Gastroesophageal sphincter (tissue), 4 donors: ENCODE results near the gene WBP2. TPM values are rescaled to one million over a fixed set of nuclear protein-coding genes. Genes with fewer than 3 reads are reported as not detected.
A peak's percentile ranks its signal among the peaks of the same experiment; 100 is the strongest.

Experiments used
- ATAC-seq: fragments of 150-250 bp; one replicate; pipeline ENCODE4 v1.9.1; 2016; ENCODE audit warnings: mild to moderate bottlenecking, moderate library complexity
- H3K27ac ChIP-seq, 4 donors: fragments of 200-600 bp; sonication (generic) in 3 of 4; 1 replicate in 3 of 4; 2 replicates in 1 of 4; pipeline ENCODE4 v1.5.1; 2016 to 2019
- H3K27me3 ChIP-seq: fragments of 200-600 bp; sonication (generic); one replicate; pipeline ENCODE4 v1.5.1; 2019
- H3K36me3 ChIP-seq, 2 donors: fragments of 200-600 bp; sonication (generic); one replicate each; pipeline ENCODE4 v1.5.1; 2019; ENCODE audit warnings: control low read depth in 1 of 2
- H3K4me1 ChIP-seq, 3 donors: fragments of 200-600 bp; sonication (generic); 1 replicate in 2 of 3; 2 replicates in 1 of 3; pipeline ENCODE4 v1.5.1; 2016 to 2019; ENCODE audit warnings: control low read depth in 2 of 3
- H3K4me3 ChIP-seq, 2 donors: fragments of 200-600 bp; sonication (generic); one replicate each; pipeline ENCODE4 v1.5.1; 2019; ENCODE audit warnings: mild to moderate bottlenecking in 1 of 2, moderate library complexity in 1 of 2
- H3K9me3 ChIP-seq, 3 donors: fragments of 200-600 bp; sonication (generic); one replicate each; pipeline ENCODE4 v1.5.1; 2017 to 2019; ENCODE audit warnings: control low read depth in 2 of 3
- EP300 ChIP-seq: sonication (generic); formaldehyde crosslinking; IDR thresholded peaks from one replicate; pipeline ENCODE4 v1.6.1; 2017; ENCODE audit warnings: antibody characterized with exemption, mild to moderate bottlenecking
- POLR2A ChIP-seq, 2 donors: fragments of 450-650 bp; IDR thresholded peaks; one replicate each; pipeline ENCODE4 v1.6.1; 2017; ENCODE audit warnings: antibody characterized with exemption in 2 of 2, mild to moderate bottlenecking in 2 of 2, moderate library complexity in 1 of 2
- POLR2AphosphoS5 ChIP-seq: sonication (generic); formaldehyde crosslinking; IDR thresholded peaks from one replicate; pipeline ENCODE4 v1.6.1; 2017; ENCODE audit warnings: antibody characterized with exemption
- WGBS, 2 donors: methylation state at CpG; one replicate each; pipeline ENCODE4 v1.1.5; 2018; ENCODE audit warnings: low coverage in 1 of 2; 5-methylcytosine and 5-hydroxymethylcytosine counted together
- total RNA-seq, 4 donors: library from RNA; depleted of rRNA; stranded (reverse); fragments of >200 nt; gene quantifications; one replicate each; pipeline ENCODE4 v1.1.0, GENCODE V29; 2016
- TF ChIP-seq, protein P1 (sequence below), 4 experiments: fragments of 200-600 bp in 2 of 4; fragments of 450-650 bp in 2 of 4; sonication (generic) in 1 of 4; IDR thresholded peaks; one replicate each; pipeline ENCODE4 v1.5.1; 2017 to 2019; ENCODE audit warnings: antibody characterized with exemption in 4 of 4, mild to moderate bottlenecking in 2 of 4, moderate library complexity in 2 of 4

The WBP2 gene
- total RNA-seq, 4 donors from 2014 or later, result 50.0 to 83.9 (median 57.6) TPM

DNA sequence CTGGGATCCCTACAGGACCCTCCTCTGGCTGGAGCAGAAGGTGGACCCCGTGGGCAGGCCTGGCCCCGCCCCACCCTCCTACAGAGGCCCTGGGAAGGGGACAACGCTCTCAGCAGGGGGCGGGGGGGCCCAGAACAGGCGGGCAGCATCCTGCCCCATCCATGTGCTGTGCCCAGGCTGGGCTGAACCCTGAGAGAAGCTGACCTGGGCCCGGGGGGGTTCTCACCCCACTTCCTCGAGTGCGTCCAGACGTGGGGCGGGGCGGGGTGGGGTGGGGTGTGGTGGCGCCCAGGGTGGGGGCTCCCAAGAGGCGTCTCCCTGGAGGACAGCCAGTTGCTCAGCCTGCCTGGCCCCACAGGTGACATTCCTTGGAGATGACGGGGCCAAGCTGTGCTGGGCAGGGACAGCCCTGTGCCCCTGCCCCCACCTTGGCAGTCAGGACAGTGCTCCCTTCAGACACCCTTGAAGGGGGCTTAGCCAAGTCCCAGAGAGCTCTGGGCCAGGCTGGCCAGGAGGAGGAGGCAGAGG, 10.5 kb downstream of the WBP2 start:
- peak; percentile 33 for ATAC-seq
- Histone ChIP-seq H3K27ac (peak overlapping the region in 3 of 4 donors; percentile 75 to 77 (median 75)), H3K9me3 (no peaks in the 10 kb centered on the region), H3K27me3 (no peaks in the 10 kb centered on the region), H3K4me3 (peak overlapping the region in 1 of 2 donors; percentile 33), H3K36me3 (peaks cover 0 to 60% of the 10 kb centered on the region in 2 donors), H3K4me1 (peaks cover 0 to 55% (median 22%) of the 10 kb centered on the region in 3 donors)
- TF ChIP-seq, protein P1, sequence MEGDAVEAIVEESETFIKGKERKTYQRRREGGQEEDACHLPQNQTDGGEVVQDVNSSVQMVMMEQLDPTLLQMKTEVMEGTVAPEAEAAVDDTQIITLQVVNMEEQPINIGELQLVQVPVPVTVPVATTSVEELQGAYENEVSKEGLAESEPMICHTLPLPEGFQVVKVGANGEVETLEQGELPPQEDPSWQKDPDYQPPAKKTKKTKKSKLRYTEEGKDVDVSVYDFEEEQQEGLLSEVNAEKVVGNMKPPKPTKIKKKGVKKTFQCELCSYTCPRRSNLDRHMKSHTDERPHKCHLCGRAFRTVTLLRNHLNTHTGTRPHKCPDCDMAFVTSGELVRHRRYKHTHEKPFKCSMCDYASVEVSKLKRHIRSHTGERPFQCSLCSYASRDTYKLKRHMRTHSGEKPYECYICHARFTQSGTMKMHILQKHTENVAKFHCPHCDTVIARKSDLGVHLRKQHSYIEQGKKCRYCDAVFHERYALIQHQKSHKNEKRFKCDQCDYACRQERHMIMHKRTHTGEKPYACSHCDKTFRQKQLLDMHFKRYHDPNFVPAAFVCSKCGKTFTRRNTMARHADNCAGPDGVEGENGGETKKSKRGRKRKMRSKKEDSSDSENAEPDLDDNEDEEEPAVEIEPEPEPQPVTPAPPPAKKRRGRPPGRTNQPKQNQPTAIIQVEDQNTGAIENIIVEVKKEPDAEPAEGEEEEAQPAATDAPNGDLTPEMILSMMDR (IDR thresholded peaks at IDR 0.05), result no peak
- TF ChIP-seq POLR2AphosphoS5 (no peak), POLR2A (IDR thresholded peaks at IDR 0.05) (no peak), EP300 (no peak)
- WGBS, 2 donors, result no CpG with 5 or more reads among the region's 14 CpGs

- no peak for ATAC-seq
- H3K36me3 ChIP-seq, result peaks cover 0 to 59% of the 10 kb centered on the region in 2 donors
- TF ChIP-seq POLR2AphosphoS5 (no peak), POLR2A (IDR thresholded peaks at IDR 0.05) (peak in 1 of 2 donors; percentile 11)
- H3K4me1 ChIP-seq, result peaks cover 0 to 48% (median 22%) of the 10 kb centered on the region in 3 donors
- no peaks in the 10 kb centered on the region for H3K27me3 ChIP-seq
- peak within 1 kb of the TSS in 1 of 2 donors; percentile 33 for H3K4me3 ChIP-seq
- WGBS, 2 donors, result 100% methylated on average over 1 of the region's 35 CpGs; no CpG with 5 or more reads in 1 of the 2 donors
- H3K27ac ChIP-seq, result peak within 1 kb of the TSS in 3 of 4 donors; percentile 75 to 77 (median 75)
- H3K9me3 ChIP-seq, result no peaks in the 10 kb centered on the region
These were observed 11.3 kb downstream of the WBP2 start, which contains the start of gene UNC13D for GRCh38 chr17:75843577-75844529. TSS of gene UNC13D (minus strand) at chr17:75844404. CDS start at chr17:75844337, 67 bp downstream.

- peak overlapping the region in 1 of 4 donors; percentile 77 for H3K27ac ChIP-seq
- peak overlapping the region in 1 of 2 donors; percentile 33 for H3K4me3 ChIP-seq
- peaks cover 0 to 40% (median 22%) of the 10 kb centered on the region in 3 donors for H3K4me1 ChIP-seq
- TF ChIP-seq, protein P1 (IDR thresholded peaks at IDR 0.05), result no peak
- no peak for TF ChIP-seq POLR2AphosphoS5
- TF ChIP-seq POLR2A (IDR thresholded peaks at IDR 0.05), result no peak
- TF ChIP-seq EP300, result no peak
- no peaks in the 10 kb centered on the region for H3K27me3 ChIP-seq
- ATAC-seq, result no peak
- H3K9me3 ChIP-seq, result no peaks in the 10 kb centered on the region
- H3K36me3 ChIP-seq, result peaks cover 0 to 59% of the 10 kb centered on the region in 2 donors
- no CpG with 5 or more reads among the region's 22 CpGs for WGBS, 2 donors
These were observed 12.1 kb downstream of the WBP2 start for GRCh38 chr17:75842963-75843576.

DNA sequence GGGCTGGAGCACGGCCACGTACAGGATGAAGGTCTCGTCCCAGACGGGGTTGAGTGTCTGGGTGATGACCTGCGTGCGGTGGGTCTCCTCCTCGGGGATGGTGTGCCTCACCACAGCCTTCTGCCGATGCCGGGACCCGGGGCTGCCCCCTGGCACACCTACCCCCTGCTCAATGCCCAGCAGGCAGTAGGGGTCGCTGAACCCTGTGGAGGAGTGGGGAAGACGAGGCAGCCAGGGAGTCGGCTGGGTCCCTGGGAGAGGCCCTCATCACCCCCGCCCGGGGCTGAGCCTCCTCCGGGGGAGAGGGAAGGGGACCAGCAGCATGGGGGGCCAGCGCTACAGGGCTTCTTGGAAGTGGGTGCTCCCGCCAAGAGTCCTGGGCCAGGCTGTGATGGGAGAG, 12.7 kb downstream of the WBP2 start:
- H3K4me3 ChIP-seq, result no peak overlapping the region
- no peaks in the 10 kb centered on the region for H3K27me3 ChIP-seq
- peak overlapping the region in 1 of 4 donors; percentile 77 for H3K27ac ChIP-seq
- no CpG with 5 or more reads among the region's 18 CpGs for WGBS, 2 donors
- TF ChIP-seq EP300 (no peak), POLR2AphosphoS5 (no peak), POLR2A (IDR thresholded peaks at IDR 0.05) (no peak)
- TF ChIP-seq, protein P1 (IDR thresholded peaks at IDR 0.05), result no peak
- H3K36me3 ChIP-seq, result peaks cover 0 to 58% of the 10 kb centered on the region in 2 donors
- no peak for ATAC-seq
- H3K9me3 ChIP-seq, result no peaks in the 10 kb centered on the region
- peaks cover 0 to 33% (median 16%) of the 10 kb centered on the region in 3 donors for H3K4me1 ChIP-seq

- H3K36me3 ChIP-seq, result peaks cover 0 to 54% of the 10 kb centered on the region in 2 donors
- ATAC-seq, result no peak
- H3K27me3 ChIP-seq, result no peaks in the 10 kb centered on the region
- WGBS, 2 donors, result 72% methylated on average over 2 of the region's 7 CpGs; no CpG with 5 or more reads in 1 of the 2 donors
- H3K9me3 ChIP-seq, result no peaks in the 10 kb centered on the region
- H3K4me3 ChIP-seq, result no peak overlapping the region
- H3K27ac ChIP-seq, result no peak overlapping the region
- TF ChIP-seq, protein P1 (IDR thresholded peaks at IDR 0.05), result no peak
- TF ChIP-seq POLR2AphosphoS5 (no peak), EP300 (no peak), POLR2A (IDR thresholded peaks at IDR 0.05) (no peak)
- peaks cover 0 to 19% (median 15%) of the 10 kb centered on the region in 3 donors for H3K4me1 ChIP-seq
These were observed 14.4 kb downstream of the WBP2 start for GRCh38 chr17:75840799-75841164.
